ENCODE results near the gene TTC39B.

Gene TTC39B

DNA sequence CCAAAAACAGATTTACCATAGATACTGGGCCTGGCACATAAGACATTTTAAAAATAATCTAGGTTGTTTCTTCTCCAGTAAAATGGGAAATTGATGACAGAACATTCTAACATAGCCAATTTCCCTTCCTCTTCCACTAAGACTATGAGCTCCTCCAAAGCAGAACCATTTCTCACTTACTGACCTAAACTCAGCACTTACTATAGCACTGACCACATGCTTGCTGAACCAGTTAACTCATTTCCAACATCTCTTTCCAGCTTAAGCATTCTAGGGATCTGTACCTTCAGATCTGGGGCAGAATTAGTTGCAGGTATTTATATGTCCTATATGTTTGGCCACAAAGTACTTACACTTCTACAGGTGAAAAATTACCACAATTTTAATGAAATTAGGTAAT is 58.9 kb downstream of the TTC39B start:
- Histone ChIP-seq H4K20me1 (ENCODE audit: insufficient read depth) (no peaks in the 10 kb centered on the region), H3K27ac (no peak overlapping the region), H3K9ac (no peak overlapping the region), H3K4me1 (ENCODE audit: low read depth, poor library complexity, severe bottlenecking) (no peaks in the 10 kb centered on the region), H3K79me2 (ENCODE audit: insufficient read depth, low read depth) (no peaks in the 10 kb centered on the region), H3K36me3 (ENCODE audit: insufficient read depth) (no peaks in the 10 kb centered on the region), H3K4me3 (IDR thresholded peaks at IDR 0.05; ENCODE audit: insufficient read depth, low read depth, low read length) (no peak overlapping the region), H3K4me2 (no peak overlapping the region), H2AFZ (ENCODE audit: low read depth) (no peak overlapping the region), H3K27me3 (ENCODE audit: insufficient read depth, low read depth) (no peaks in the 10 kb centered on the region)
- TF ChIP-seq, protein P1, sequence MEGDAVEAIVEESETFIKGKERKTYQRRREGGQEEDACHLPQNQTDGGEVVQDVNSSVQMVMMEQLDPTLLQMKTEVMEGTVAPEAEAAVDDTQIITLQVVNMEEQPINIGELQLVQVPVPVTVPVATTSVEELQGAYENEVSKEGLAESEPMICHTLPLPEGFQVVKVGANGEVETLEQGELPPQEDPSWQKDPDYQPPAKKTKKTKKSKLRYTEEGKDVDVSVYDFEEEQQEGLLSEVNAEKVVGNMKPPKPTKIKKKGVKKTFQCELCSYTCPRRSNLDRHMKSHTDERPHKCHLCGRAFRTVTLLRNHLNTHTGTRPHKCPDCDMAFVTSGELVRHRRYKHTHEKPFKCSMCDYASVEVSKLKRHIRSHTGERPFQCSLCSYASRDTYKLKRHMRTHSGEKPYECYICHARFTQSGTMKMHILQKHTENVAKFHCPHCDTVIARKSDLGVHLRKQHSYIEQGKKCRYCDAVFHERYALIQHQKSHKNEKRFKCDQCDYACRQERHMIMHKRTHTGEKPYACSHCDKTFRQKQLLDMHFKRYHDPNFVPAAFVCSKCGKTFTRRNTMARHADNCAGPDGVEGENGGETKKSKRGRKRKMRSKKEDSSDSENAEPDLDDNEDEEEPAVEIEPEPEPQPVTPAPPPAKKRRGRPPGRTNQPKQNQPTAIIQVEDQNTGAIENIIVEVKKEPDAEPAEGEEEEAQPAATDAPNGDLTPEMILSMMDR (conservative IDR thresholded peaks at IDR 0.05; ENCODE audit: low read depth, low read length), result no peak

DNA sequence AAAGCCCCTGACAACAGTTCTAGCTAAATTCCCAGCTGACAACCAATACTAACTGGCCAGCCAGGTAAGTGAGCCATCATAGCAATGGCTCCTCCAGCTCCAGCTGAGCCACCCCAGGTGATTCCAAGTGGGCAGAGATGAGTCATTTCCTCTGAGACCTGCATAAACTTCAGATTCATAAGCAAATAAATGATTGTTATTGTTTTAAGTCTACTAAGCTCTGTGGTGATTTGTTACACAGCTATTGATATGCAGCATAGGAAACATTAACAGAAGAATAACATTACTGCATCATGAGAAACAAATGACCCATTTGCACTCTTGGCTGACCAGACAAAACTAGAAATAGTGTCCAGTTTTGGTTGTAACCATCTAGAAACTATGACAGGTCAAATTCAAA is 60.3 kb downstream of the TTC39B start:
- no peaks in the 10 kb centered on the region for H3K4me1 ChIP-seq (ENCODE audit: low read depth, poor library complexity, severe bottlenecking)
- TF ChIP-seq, protein P1 (conservative IDR thresholded peaks at IDR 0.05; ENCODE audit: low read depth, low read length), result no peak
- H3K36me3 ChIP-seq (ENCODE audit: insufficient read depth), result no peaks in the 10 kb centered on the region
- H4K20me1 ChIP-seq (ENCODE audit: insufficient read depth), result no peaks in the 10 kb centered on the region
- H3K27me3 ChIP-seq (ENCODE audit: insufficient read depth, low read depth), result no peaks in the 10 kb centered on the region
- no peak overlapping the region for H3K9ac ChIP-seq
- no peak overlapping the region for H3K4me3 ChIP-seq (IDR thresholded peaks at IDR 0.05; ENCODE audit: insufficient read depth, low read depth, low read length)
- H3K27ac ChIP-seq, result no peak overlapping the region
- H3K79me2 ChIP-seq (ENCODE audit: insufficient read depth, low read depth), result no peaks in the 10 kb centered on the region
- H3K4me2 ChIP-seq, result no peak overlapping the region
- no peak overlapping the region for H2AFZ ChIP-seq (ENCODE audit: low read depth)

DNA sequence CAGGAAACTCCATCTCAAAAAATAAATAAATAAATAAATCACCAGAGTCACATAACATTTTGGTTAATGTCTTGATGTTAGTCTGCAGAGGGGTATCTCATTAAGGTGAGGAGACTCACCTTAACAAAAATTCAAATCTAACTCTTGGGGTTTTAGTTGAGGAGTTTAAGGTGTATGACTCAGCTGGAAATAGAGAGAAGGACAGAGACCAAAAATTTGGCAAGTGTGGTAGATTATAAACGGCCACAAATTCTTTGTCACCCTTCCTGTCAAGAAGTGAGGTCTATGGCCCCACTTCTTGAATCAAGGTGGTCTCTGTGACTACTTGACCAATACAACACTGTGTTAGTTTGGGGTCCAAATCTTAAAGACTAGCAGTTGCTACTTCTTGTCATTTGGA is 60.8 kb downstream of the TTC39B start:
- no peak overlapping the region for H3K4me3 ChIP-seq (IDR thresholded peaks at IDR 0.05; ENCODE audit: insufficient read depth, low read depth, low read length)
- H3K27me3 ChIP-seq (ENCODE audit: insufficient read depth, low read depth), result no peaks in the 10 kb centered on the region
- no peaks in the 10 kb centered on the region for H3K4me1 ChIP-seq (ENCODE audit: low read depth, poor library complexity, severe bottlenecking)
- no peak overlapping the region for H3K9ac ChIP-seq
- H3K36me3 ChIP-seq (ENCODE audit: insufficient read depth), result no peaks in the 10 kb centered on the region
- H3K79me2 ChIP-seq (ENCODE audit: insufficient read depth, low read depth), result no peaks in the 10 kb centered on the region
- no peak overlapping the region for H2AFZ ChIP-seq (ENCODE audit: low read depth)
- H3K27ac ChIP-seq, result no peak overlapping the region
- H4K20me1 ChIP-seq (ENCODE audit: insufficient read depth), result no peaks in the 10 kb centered on the region
- TF ChIP-seq, protein P1 (conservative IDR thresholded peaks at IDR 0.05; ENCODE audit: low read depth, low read length), result no peak
- H3K4me2 ChIP-seq, result no peak overlapping the region

DNA sequence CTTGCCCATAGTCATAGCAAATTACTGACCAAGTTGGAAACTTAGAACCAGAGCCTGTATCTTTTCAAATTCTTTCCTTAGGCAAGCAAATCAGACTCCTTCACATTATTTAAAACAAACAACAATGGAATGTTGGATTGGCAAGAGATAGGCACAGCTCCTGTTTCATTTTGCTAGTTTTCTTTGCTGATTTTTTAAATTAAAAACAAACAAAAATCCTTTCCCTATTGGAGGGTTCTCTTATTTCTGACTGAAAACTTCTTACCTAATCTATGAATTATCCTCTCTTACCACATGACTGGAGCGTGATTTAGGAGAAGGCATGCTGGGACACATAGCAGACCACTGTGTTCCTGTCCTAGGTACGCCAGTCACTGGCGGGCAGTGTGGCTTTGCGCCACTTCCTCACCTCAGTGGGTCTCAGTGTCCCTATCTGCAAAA is 63.0 kb downstream of the TTC39B start:
- Histone ChIP-seq H3K36me3 (ENCODE audit: insufficient read depth) (no peaks in the 10 kb centered on the region), H3K27ac (no peak overlapping the region), H3K4me3 (IDR thresholded peaks at IDR 0.05; ENCODE audit: insufficient read depth, low read depth, low read length) (no peak overlapping the region), H3K4me1 (ENCODE audit: low read depth, poor library complexity, severe bottlenecking) (no peaks in the 10 kb centered on the region), H3K79me2 (ENCODE audit: insufficient read depth, low read depth) (no peaks in the 10 kb centered on the region), H3K27me3 (ENCODE audit: insufficient read depth, low read depth) (no peaks in the 10 kb centered on the region), H4K20me1 (ENCODE audit: insufficient read depth) (no peaks in the 10 kb centered on the region), H3K4me2 (no peak overlapping the region), H2AFZ (ENCODE audit: low read depth) (no peak overlapping the region), H3K9ac (no peak overlapping the region)
- TF ChIP-seq, protein P1 (conservative IDR thresholded peaks at IDR 0.05; ENCODE audit: low read depth, low read length), result no peak
